ENCODE results near the gene STRADB.
"Not testable (repeated sequence)": the region's sequence is repeated elsewhere in the genome, so short reads cannot be mapped to it uniquely, and the experiment has no call there.

GRCh38 chr2:201428366-201428765, 23.2 kb upstream of the STRADB start:
- TF ChIP-seq, protein P1, sequence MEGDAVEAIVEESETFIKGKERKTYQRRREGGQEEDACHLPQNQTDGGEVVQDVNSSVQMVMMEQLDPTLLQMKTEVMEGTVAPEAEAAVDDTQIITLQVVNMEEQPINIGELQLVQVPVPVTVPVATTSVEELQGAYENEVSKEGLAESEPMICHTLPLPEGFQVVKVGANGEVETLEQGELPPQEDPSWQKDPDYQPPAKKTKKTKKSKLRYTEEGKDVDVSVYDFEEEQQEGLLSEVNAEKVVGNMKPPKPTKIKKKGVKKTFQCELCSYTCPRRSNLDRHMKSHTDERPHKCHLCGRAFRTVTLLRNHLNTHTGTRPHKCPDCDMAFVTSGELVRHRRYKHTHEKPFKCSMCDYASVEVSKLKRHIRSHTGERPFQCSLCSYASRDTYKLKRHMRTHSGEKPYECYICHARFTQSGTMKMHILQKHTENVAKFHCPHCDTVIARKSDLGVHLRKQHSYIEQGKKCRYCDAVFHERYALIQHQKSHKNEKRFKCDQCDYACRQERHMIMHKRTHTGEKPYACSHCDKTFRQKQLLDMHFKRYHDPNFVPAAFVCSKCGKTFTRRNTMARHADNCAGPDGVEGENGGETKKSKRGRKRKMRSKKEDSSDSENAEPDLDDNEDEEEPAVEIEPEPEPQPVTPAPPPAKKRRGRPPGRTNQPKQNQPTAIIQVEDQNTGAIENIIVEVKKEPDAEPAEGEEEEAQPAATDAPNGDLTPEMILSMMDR (conservative IDR thresholded peaks at IDR 0.05) = not testable (repeated sequence)
- not testable (repeated sequence) for TF ChIP-seq EZH2 (IDR thresholded peaks at IDR 0.05; ENCODE audit: low read depth)
